ENCODE measurements around the gene PIGK. TPM values are rescaled to one million over a fixed set of nuclear protein-coding genes. Genes with fewer than 3 reads are reported as not detected.

Gene PIGK
- total RNA-seq, 4 donors from 2014 or later, result 1.1 to 14.1 (median 8.3) TPM

GRCh38 chr1:77104672-77105071 lies 114.6 kb downstream of the PIGK start:
- H3K4me1 ChIP-seq, result no peaks in the 10 kb centered on the region
- TF ChIP-seq EP300 (IDR thresholded peaks at IDR 0.05; ENCODE audit: low read depth) (no peak), CTCF (IDR thresholded peaks at IDR 0.05) (no peak), POLR2A (IDR thresholded peaks at IDR 0.05) (no peak), POLR2AphosphoS5 (IDR thresholded peaks at IDR 0.05) (no peak)
- no peak overlapping the region for H3K4me3 ChIP-seq
- H3K9me3 ChIP-seq, result no peaks in the 10 kb centered on the region
- H3K36me3 ChIP-seq, result no peaks in the 10 kb centered on the region
- intact Hi-C loops (cut with DNase I; ENCODE audit: low total_unique reads) (no loop called here), in situ Hi-C loops (cut with MboI; ENCODE audit: low pct_ligation_motif_present in 1 of 4, low pct_unique_long_range_greater_than_20kb in 1 of 4, low sequenced_read_pairs in 3 of 4) (no loop called here)
- no peak for DNase-seq
- no peak overlapping the region for H3K27ac ChIP-seq
- no peaks in the 10 kb centered on the region for H3K27me3 ChIP-seq
- WGBS, 2 donors (ENCODE audit: low coverage in 1 of 2), result 93 to 100% methylated on average over 4 to 10 of the region's 10 CpGs

DNA sequence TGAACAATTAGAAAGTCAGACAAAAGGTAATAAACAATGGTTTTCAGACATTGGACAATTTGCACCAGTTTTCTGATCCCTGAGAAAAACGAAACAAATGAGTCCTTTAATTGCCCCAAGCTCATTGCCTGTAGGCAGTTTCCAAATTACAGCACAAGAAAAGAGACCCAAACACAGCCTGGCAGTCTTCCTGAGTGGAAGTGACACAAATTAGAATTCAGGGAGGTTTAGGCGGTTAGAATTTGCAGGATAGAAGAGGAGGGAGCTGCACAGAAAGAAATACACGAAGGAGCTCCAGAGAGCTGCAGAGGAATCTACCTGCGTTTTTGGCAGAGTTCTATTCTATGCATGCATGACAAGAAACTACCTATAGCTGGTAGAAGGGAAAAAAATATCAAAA lies 115.7 kb downstream of the PIGK start:
- DNase-seq, result no peak
- no peaks in the 10 kb centered on the region for H3K9me3 ChIP-seq
- 78 to 82% methylated on average over 4 of the region's 4 CpGs for WGBS, 2 donors (ENCODE audit: low coverage in 1 of 2)
- H3K4me1 ChIP-seq, result no peaks in the 10 kb centered on the region
- in situ Hi-C loops (cut with MboI; ENCODE audit: low pct_ligation_motif_present in 1 of 4, low pct_unique_long_range_greater_than_20kb in 1 of 4, low sequenced_read_pairs in 3 of 4) (no loop called here), intact Hi-C loops (cut with DNase I; ENCODE audit: low total_unique reads) (no loop called here)
- H3K36me3 ChIP-seq, result no peaks in the 10 kb centered on the region
- no peak overlapping the region for H3K27ac ChIP-seq
- H3K27me3 ChIP-seq, result no peaks in the 10 kb centered on the region
- TF ChIP-seq POLR2AphosphoS5 (IDR thresholded peaks at IDR 0.05) (no peak), EP300 (IDR thresholded peaks at IDR 0.05; ENCODE audit: low read depth) (no peak), CTCF (IDR thresholded peaks at IDR 0.05) (no peak), POLR2A (IDR thresholded peaks at IDR 0.05) (no peak)
- H3K4me3 ChIP-seq, result no peak overlapping the region

- Histone ChIP-seq H3K4me3 (no peak overlapping the region), H3K36me3 (no peaks in the 10 kb centered on the region), H3K4me1 (no peaks in the 10 kb centered on the region), H3K9me3 (no peaks in the 10 kb centered on the region), H3K27me3 (no peaks in the 10 kb centered on the region), H3K27ac (no peak overlapping the region)
- intact Hi-C loops (cut with DNase I; ENCODE audit: low total_unique reads) (no loop called here), in situ Hi-C loops (cut with MboI; ENCODE audit: low pct_ligation_motif_present in 1 of 4, low pct_unique_long_range_greater_than_20kb in 1 of 4, low sequenced_read_pairs in 3 of 4) (no loop called here)
- TF ChIP-seq CTCF (IDR thresholded peaks at IDR 0.05), result no peak
- no peak for TF ChIP-seq POLR2AphosphoS5 (IDR thresholded peaks at IDR 0.05)
- TF ChIP-seq EP300 (IDR thresholded peaks at IDR 0.05; ENCODE audit: low read depth), result no peak
- no peak for TF ChIP-seq POLR2A (IDR thresholded peaks at IDR 0.05)
- no peak for DNase-seq
- 75 to 92% methylated on average over 1 of the region's 1 CpG for WGBS, 2 donors (ENCODE audit: low coverage in 1 of 2)
Measured at GRCh38 chr1:77100875-77101274, 118.4 kb downstream of the PIGK start.

- no peaks in the 10 kb centered on the region for H3K36me3 ChIP-seq
- H3K4me1 ChIP-seq, result no peaks in the 10 kb centered on the region
- no peak overlapping the region for H3K27ac ChIP-seq
- no peak for DNase-seq
- no peak overlapping the region for H3K4me3 ChIP-seq
- TF ChIP-seq POLR2AphosphoS5 (IDR thresholded peaks at IDR 0.05), result no peak
- intact Hi-C loops (cut with DNase I; ENCODE audit: low total_unique reads) (no loop called here), in situ Hi-C loops (cut with MboI; ENCODE audit: low pct_ligation_motif_present in 1 of 4, low pct_unique_long_range_greater_than_20kb in 1 of 4, low sequenced_read_pairs in 3 of 4) (no loop called here)
- no peaks in the 10 kb centered on the region for H3K27me3 ChIP-seq
- WGBS, 2 donors (ENCODE audit: low coverage in 1 of 2), result 93 to 95% methylated on average over 9 of the region's 9 CpGs
- H3K9me3 ChIP-seq, result no peaks in the 10 kb centered on the region
Measured at GRCh38 chr1:77096496-77097255, 122.6 kb downstream of the PIGK start.

DNA sequence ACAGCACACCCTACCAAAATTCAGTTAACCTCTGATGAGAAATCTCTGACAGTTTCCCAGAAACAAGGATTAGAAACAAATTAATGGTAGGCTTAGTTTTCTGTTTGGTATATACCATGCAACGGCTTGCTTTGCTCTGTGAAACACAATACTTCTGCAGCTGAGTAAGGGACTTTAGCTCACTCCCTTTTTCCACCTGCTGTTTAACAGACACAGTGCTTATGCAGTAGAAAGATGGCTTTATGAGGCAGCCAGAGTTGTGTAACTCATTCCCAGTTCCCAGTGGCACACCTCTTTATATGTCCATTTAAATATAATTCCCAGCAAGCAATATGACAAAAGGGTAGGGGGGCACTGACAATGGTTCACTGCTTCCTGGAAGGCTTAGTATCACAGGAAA lies 124.0 kb downstream of the PIGK start:
- no peaks in the 10 kb centered on the region for H3K36me3 ChIP-seq
- H3K4me3 ChIP-seq, result no peak overlapping the region
- no peak overlapping the region for H3K27ac ChIP-seq
- H3K4me1 ChIP-seq, result no peaks in the 10 kb centered on the region
- no peak for DNase-seq
- H3K27me3 ChIP-seq, result no peaks in the 10 kb centered on the region
- in situ Hi-C loops (cut with MboI; ENCODE audit: low pct_ligation_motif_present in 1 of 4, low pct_unique_long_range_greater_than_20kb in 1 of 4, low sequenced_read_pairs in 3 of 4) (no loop called here), intact Hi-C loops (cut with DNase I; ENCODE audit: low total_unique reads) (no loop called here)
- no peak for TF ChIP-seq POLR2AphosphoS5 (IDR thresholded peaks at IDR 0.05)
- no peak for TF ChIP-seq EP300 (IDR thresholded peaks at IDR 0.05; ENCODE audit: low read depth)
- TF ChIP-seq POLR2A (IDR thresholded peaks at IDR 0.05), result no peak
- TF ChIP-seq CTCF (IDR thresholded peaks at IDR 0.05), result no peak
- H3K9me3 ChIP-seq, result no peaks in the 10 kb centered on the region
- 60% methylated on average over 1 of the region's 1 CpG; no CpG with 5 or more reads in 1 of the 2 donors for WGBS, 2 donors (ENCODE audit: low coverage in 1 of 2)
